ENCODE data around the gene GP5.
A peak's percentile ranks its signal among the peaks of the same experiment; 100 is the strongest.

GP5 gene

GRCh38 chr3:194399166-194399565 is at the start of gene GP5:
Gene GP5 (minus strand): TSS chr3:194399266. CDS start chr3:194398282, 984 bp downstream.
- DNase-seq = no peak

GRCh38 chr3:194447657-194448056 is 48.6 kb upstream of the GP5 start:
- no peak for DNase-seq

GRCh38 chr3:194447161-194447560 is 48.1 kb upstream of the GP5 start:
- no peak for DNase-seq

- no peak for DNase-seq
Measured at GRCh38 chr3:194446754-194447153, 47.7 kb upstream of the GP5 start.

GRCh38 chr3:194446172-194446571 is 47.1 kb upstream of the GP5 start:
- DNase-seq = no peak

GRCh38 chr3:194443901-194444300 is 44.8 kb upstream of the GP5 start:
- DNase-seq = no peak

- no peak for DNase-seq
Measured at GRCh38 chr3:194440756-194441155, 41.7 kb upstream of the GP5 start.

- no peak for DNase-seq
Measured at GRCh38 chr3:194439881-194440550, 41.0 kb upstream of the GP5 start.

- no peak for DNase-seq
Measured at GRCh38 chr3:194434503-194434902, 35.4 kb upstream of the GP5 start.

GRCh38 chr3:194431554-194431953 is 32.5 kb upstream of the GP5 start:
- peak; percentile 11 for DNase-seq

GRCh38 chr3:194425399-194425798 is 26.3 kb upstream of the GP5 start:
- DNase-seq = no peak

GRCh38 chr3:194424953-194425352 is 25.9 kb upstream of the GP5 start:
- DNase-seq = no peak

- DNase-seq = no peak
Measured at GRCh38 chr3:194424373-194424772, 25.3 kb upstream of the GP5 start.

GRCh38 chr3:194423317-194423716 is 24.3 kb upstream of the GP5 start:
- DNase-seq = peak; percentile 66

GRCh38 chr3:194422188-194422587 is 23.1 kb upstream of the GP5 start:
- no peak for DNase-seq

GRCh38 chr3:194418671-194419070 is 19.6 kb upstream of the GP5 start:
- no peak for DNase-seq

- no peak for DNase-seq
Measured at GRCh38 chr3:194407423-194407822, 8.4 kb upstream of the GP5 start.

GRCh38 chr3:194405766-194406165 is 6.7 kb upstream of the GP5 start:
- no peak for DNase-seq

GRCh38 chr3:194404365-194405140 is 5.5 kb upstream of the GP5 start:
- peak; percentile 54 for DNase-seq

GRCh38 chr3:194401868-194402329 is 2.8 kb upstream of the GP5 start:
- DNase-seq = no peak

- DNase-seq = no peak
Measured at GRCh38 chr3:194401346-194401745, 2.3 kb upstream of the GP5 start.

- DNase-seq = no peak
Measured at GRCh38 chr3:194399874-194400411, 877 bp upstream of the GP5 start.

GRCh38 chr3:194397757-194398312 is 1.2 kb downstream of the GP5 start:
- DNase-seq = no peak

All from DMS79 (cell line).